Pancreas (tissue), 10 donors: ENCODE results near the gene CHURC1. TPM values are rescaled to one million over a fixed set of nuclear protein-coding genes. Genes with fewer than 3 reads are reported as not detected.

ENCODE experiments used
- ATAC-seq, 4 donors: fragments of 200-7000 bp; cut with Tn5 transposase; one replicate each; pipeline versions ENCODE4 v1.8.0 to v1.9.1; 2020; ENCODE audit warnings: mild to moderate bottlenecking in 4 of 4, moderate library complexity in 4 of 4
- DNase-seq, 6 donors: peaks; one replicate each; pipeline ENCODE4 v3.0.0-alpha.2; 2020
- FAIRE-seq: peaks from 2 replicates; lab custom pipeline; 2012; peaks lifted over from hg19 to GRCh38; lab: Jason Lieb, UNC
- H3K27ac ChIP-seq, 4 donors: fragments of 200-600 bp; sonication (generic); 1 replicate in 3 of 4; 2 replicates in 1 of 4; pipeline versions ENCODE4 v1.5.0 to v1.8.0; 2020
- H3K27me3 ChIP-seq, 4 donors: fragments of 200-600 bp; one replicate each; pipeline ENCODE4 v1.8.0; 2021
- H3K36me3 ChIP-seq, 3 donors: fragments of 200-600 bp; sonication (generic) in 1 of 3; one replicate each; pipeline versions ENCODE4 v1.5.0 to v1.8.0; 2020 to 2021
- H3K4me1 ChIP-seq, 3 donors: fragments of 200-600 bp; one replicate each; pipeline ENCODE4 v1.8.0; 2021
- H3K4me3 ChIP-seq, 4 donors: fragments of 200-600 bp; sonication (generic) in 2 of 4; one replicate each; pipeline versions ENCODE4 v1.5.0 to v1.8.0; 2020 to 2021
- H3K9me3 ChIP-seq, 4 donors: fragments of 200-600 bp; one replicate each; pipeline ENCODE4 v1.8.0; 2021
- WGBS, 2 donors: extraction: QIAGEN DNeasy Blood & Tissue Kit; methylation state at CpG; one replicate each; pipeline ENCODE4 v1.1.7; 2013; 5-methylcytosine and 5-hydroxymethylcytosine counted together
- intact Hi-C, 3 donors: fragments of 100-400 bp; cut with DNase I; formaldehyde crosslinking; loops; one replicate each; pipeline versions ENCODE4 v1.11.1 to v1.14.2; 2022
- polyA plus RNA-seq, 2 donors: library from polyadenylated mRNA; stranded (reverse); fragments of 200-250 nt; gene quantifications; one replicate each; pipeline ENCODE4 v1.2.3, GENCODE V29; 2013
- total RNA-seq, 6 donors: library from RNA; stranded (reverse); fragmentation: NEBNext Ultra II Directional in 4 of 6; extraction: Animal tissue kit (Norgen Biotek cat#: 25700) in 4 of 6; gene quantifications; one replicate each; pipeline versions ENCODE4 v1.2.1 to v1.2.4, GENCODE V29; 2021 to 2023
- TF ChIP-seq, protein P1 (sequence below), 4 donors: fragments of 200-600 bp; sonication (generic) in 3 of 4; IDR thresholded peaks; one replicate each; pipeline versions ENCODE4 v1.5.0 to v1.8.0; 2021; ENCODE audit warnings: antibody characterized with exemption in 4 of 4
- donor health status: healthy with polysubstance abuse.
- donor health status: DM: no; HTN: no; CAD: no; lungs with moderate emphysema.
- donor health status: DM: no; HTN: no; CAD: no.
- donor health status: control.
- donor health status: control.
- donor health status: Bipolar disorder and iron deficiency.
- donor health status: DM: yes; HTN: yes; CAD: no.
- donor health status: DM: no; HTN: no; CAD: no.
- donor health status: DM: no; HTN: no; CAD: no.
- donor health status: DM: yes; HTN: yes; CAD: no.

The CHURC1 gene
- total and polyA plus RNA-seq, 8 donors, result 13.0 to 33.2 (median 28.2) TPM

DNA sequence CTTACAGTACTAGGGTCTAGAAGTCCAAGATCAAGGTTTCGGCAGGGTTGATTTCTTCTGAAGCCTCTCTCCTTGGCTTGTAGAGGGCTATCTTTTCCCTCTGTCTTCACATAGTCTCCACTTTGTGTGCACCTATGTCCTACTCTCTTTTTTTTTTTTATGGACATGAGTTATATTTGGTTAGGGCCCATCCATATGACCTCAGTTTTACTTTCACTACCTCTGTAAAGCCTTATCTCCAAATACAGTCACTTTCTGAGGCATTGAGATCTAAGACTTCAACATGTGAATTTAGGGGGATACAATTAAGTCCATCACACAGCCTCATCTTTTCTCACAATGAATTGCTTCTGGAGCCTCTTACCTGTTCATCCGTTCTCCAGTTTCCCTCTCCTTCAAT, 28.7 kb upstream of the CHURC1 start:
- WGBS, 2 donors, result 92 to 100% methylated on average over 2 of the region's 2 CpGs
- no peak for DNase-seq
- ATAC-seq, result no peak

DNA sequence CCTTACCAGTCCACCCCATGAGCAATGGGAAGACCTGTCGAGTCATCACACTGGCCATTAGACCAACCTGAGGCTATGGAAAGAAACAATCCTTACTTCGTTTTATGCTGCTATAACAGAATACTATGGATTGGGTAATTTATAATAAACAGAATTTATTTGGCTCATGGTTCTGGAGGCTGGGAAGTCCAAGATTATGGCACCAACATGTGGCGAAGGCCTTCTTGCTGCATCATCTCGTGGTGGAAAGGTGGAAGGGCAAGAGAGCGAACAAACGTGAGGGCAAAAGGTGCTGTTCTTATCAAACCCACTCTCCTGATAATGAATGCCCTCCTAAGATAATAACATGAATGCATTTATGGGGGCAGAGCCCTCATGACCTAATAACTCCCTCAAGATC, 24.9 kb upstream of the CHURC1 start:
- H3K27ac ChIP-seq, result no peak overlapping the region
- no peaks in the 10 kb centered on the region for H3K9me3 ChIP-seq
- no peaks in the 10 kb centered on the region for H3K4me1 ChIP-seq
- ATAC-seq (no peak), FAIRE-seq (no peak), DNase-seq (no peak)
- WGBS, 2 donors, result 82 to 88% methylated on average over 6 of the region's 6 CpGs
- intact Hi-C loops, result loop anchor here in 2 of 3 donors (5.0 to 10.0 kb wide), 2 partner anchors 65 to 67 kb away; no protein-coding TSS in a partner anchor
- TF ChIP-seq, protein P1, sequence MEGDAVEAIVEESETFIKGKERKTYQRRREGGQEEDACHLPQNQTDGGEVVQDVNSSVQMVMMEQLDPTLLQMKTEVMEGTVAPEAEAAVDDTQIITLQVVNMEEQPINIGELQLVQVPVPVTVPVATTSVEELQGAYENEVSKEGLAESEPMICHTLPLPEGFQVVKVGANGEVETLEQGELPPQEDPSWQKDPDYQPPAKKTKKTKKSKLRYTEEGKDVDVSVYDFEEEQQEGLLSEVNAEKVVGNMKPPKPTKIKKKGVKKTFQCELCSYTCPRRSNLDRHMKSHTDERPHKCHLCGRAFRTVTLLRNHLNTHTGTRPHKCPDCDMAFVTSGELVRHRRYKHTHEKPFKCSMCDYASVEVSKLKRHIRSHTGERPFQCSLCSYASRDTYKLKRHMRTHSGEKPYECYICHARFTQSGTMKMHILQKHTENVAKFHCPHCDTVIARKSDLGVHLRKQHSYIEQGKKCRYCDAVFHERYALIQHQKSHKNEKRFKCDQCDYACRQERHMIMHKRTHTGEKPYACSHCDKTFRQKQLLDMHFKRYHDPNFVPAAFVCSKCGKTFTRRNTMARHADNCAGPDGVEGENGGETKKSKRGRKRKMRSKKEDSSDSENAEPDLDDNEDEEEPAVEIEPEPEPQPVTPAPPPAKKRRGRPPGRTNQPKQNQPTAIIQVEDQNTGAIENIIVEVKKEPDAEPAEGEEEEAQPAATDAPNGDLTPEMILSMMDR (IDR thresholded peaks at IDR 0.05), result no peak
- H3K4me3 ChIP-seq, result no peak overlapping the region
- H3K36me3 ChIP-seq, result no peaks in the 10 kb centered on the region
- no peaks in the 10 kb centered on the region for H3K27me3 ChIP-seq

More for the DNA sequence above, 28.7 kb upstream of the CHURC1 start:
- Histone ChIP-seq H3K27me3 (no peaks in the 10 kb centered on the region), H3K36me3 (no peaks in the 10 kb centered on the region), H3K4me1 (no peaks in the 10 kb centered on the region), H3K4me3 (no peak overlapping the region), H3K9me3 (no peaks in the 10 kb centered on the region), H3K27ac (no peak overlapping the region)
- TF ChIP-seq, protein P1 (IDR thresholded peaks at IDR 0.05), result no peak
- FAIRE-seq, result no peak
- intact Hi-C loops, result loop anchor here in 2 of 3 donors (5.0 to 10.0 kb wide), 2 partner anchors 61 to 63 kb away; no protein-coding TSS in a partner anchor

DNA sequence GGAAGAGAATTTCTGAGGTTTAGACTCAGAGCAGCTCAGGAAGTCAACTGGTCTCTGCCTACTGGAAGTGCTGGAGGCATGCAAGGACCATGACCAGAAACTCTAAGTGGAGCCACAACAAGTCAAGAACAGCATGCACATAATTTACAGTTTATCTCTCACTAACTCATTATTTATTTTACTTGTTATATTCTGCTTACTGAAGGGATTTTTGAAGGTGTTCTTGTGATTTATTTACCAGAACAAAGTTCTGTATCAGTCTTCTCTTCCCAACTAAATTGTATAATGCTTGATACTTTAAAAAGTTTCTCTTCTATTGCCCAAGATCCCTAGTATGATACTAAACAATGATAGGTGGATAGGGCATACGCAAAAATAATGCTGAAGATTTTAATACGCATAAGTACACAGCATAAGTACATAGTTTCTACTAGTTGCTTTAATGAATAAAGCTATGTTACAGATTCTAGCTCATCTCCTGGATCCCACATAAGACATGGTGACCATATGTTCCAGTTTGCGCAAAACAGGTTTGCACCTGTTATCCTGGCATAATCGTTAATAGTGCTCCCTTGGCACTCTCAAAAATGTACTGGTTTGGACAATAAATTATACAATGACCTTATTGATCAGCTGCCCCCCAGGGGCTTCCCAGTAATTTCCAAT, 22.9 kb upstream of the CHURC1 start:
- H3K4me3 ChIP-seq, result no peak overlapping the region
- TF ChIP-seq, protein P1 (IDR thresholded peaks at IDR 0.05), result no peak
- no peaks in the 10 kb centered on the region for H3K27me3 ChIP-seq
- no peaks in the 10 kb centered on the region for H3K36me3 ChIP-seq
- 64 to 73% methylated on average over 4 of the region's 4 CpGs for WGBS, 2 donors
- DNase-seq (no peak), FAIRE-seq (no peak), ATAC-seq (no peak)
- no peak overlapping the region for H3K27ac ChIP-seq
- no peaks in the 10 kb centered on the region for H3K9me3 ChIP-seq
- no peaks in the 10 kb centered on the region for H3K4me1 ChIP-seq
- intact Hi-C loops, result no loop called here

DNA sequence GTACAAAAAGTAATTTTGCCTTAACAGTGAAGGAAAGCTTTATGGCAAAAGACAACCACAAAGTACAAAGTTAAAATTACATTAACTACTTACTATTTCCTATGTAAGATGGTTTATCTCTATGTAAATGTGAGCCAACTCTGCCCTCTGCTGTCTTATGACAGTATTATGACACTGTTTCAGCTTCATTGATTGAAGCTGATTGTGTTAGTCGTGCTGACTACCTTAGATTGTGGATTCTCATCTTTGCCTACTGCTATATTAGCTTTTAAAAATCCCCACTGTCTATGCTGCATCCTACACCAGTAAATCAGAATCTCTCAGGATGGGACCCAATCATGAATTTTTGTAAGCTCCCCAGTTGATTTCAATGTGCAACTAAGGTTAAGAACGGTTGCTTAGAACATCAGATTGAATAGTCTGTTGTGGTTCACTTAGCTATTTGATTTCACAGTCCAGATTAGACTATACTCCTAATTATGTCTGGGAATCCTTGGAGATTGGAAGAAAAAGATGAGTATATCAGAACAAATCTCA, 22.3 kb upstream of the CHURC1 start:
- DNase-seq, result peak in 2 of 6 donors; percentile 8 to 20
- H3K4me3 ChIP-seq, result no peak overlapping the region
- H3K27ac ChIP-seq, result no peak overlapping the region
- TF ChIP-seq, protein P1 (IDR thresholded peaks at IDR 0.05), result peak in 3 of 4 donors; percentile 38 to 44 (median 40)
- H3K27me3 ChIP-seq, result no peaks in the 10 kb centered on the region
- no peaks in the 10 kb centered on the region for H3K36me3 ChIP-seq
- peak; percentile 64 to 97 (median 94) for ATAC-seq
- no peaks in the 10 kb centered on the region for H3K4me1 ChIP-seq
- peak; percentile 29 for FAIRE-seq
- H3K9me3 ChIP-seq, result no peaks in the 10 kb centered on the region
- WGBS, 2 donors, result 41 to 45% methylated on average over 2 of the region's 2 CpGs
- intact Hi-C loops, result no loop called here

DNA sequence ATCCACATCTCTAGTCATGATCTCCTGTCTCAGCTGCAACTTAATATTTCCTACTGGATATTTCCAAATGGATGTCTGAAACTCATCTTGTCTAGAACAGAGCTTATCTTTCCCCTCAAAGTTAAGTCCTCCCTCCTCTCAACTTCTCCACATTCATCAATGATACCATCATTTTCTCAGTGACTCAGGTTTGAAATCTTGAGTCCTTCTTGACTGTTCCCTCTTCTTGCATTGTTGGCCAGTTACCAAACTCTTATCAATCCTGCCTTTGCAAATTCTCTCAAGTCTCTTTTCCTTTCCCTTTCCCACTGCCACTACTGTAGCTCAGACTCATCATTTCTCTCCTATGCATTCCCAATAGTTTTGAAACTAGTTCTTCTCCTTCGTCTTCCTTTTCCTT, 14.3 kb upstream of the CHURC1 start:
- H3K4me1 ChIP-seq, result no peaks in the 10 kb centered on the region
- ATAC-seq (no peak), DNase-seq (no peak), FAIRE-seq (no peak)
- intact Hi-C loops, result no loop called here
- TF ChIP-seq, protein P1 (IDR thresholded peaks at IDR 0.05), result no peak
- no peaks in the 10 kb centered on the region for H3K36me3 ChIP-seq
- H3K27me3 ChIP-seq, result no peaks in the 10 kb centered on the region
- no peak overlapping the region for H3K4me3 ChIP-seq
- H3K9me3 ChIP-seq, result no peaks in the 10 kb centered on the region
- no peak overlapping the region for H3K27ac ChIP-seq
- WGBS, 2 donors, result 32 to 44% methylated on average over 1 of the region's 1 CpG
